Measurements from ENCODE around the gene BMP5.
"Not testable (repeated sequence)": the region's sequence is repeated elsewhere in the genome, so short reads cannot be mapped to it uniquely, and the experiment has no call there.

The BMP5 gene

GRCh38 chr6:55875400-55875799, at the start of gene BMP5:
TSS of gene BMP5 (minus strand) at chr6:55875590. CDS start at chr6:55874865, 725 bp downstream.
- no peaks in the 10 kb centered on the region for H3K27me3 ChIP-seq (ENCODE audit: control insufficient read depth, insufficient read depth, low read length)
- no peak within 1 kb of the TSS for H3K9ac ChIP-seq (ENCODE audit: low read length)
- peaks cover 33% of the 10 kb centered on the region for H3K4me1 ChIP-seq (ENCODE audit: control insufficient read depth, low read depth, low read length)
- H3K36me3 ChIP-seq (ENCODE audit: control insufficient read depth, low read depth, low read length), result no peaks in the 10 kb centered on the region
- no peaks in the 10 kb centered on the region for H3K9me3 ChIP-seq (ENCODE audit: control insufficient read depth, low read depth, low read length)
- no peak within 1 kb of the TSS for H3K27ac ChIP-seq (ENCODE audit: low read length)
- peak within 1 kb of the TSS; percentile 35 for H3K4me3 ChIP-seq (ENCODE audit: low read length)

DNA sequence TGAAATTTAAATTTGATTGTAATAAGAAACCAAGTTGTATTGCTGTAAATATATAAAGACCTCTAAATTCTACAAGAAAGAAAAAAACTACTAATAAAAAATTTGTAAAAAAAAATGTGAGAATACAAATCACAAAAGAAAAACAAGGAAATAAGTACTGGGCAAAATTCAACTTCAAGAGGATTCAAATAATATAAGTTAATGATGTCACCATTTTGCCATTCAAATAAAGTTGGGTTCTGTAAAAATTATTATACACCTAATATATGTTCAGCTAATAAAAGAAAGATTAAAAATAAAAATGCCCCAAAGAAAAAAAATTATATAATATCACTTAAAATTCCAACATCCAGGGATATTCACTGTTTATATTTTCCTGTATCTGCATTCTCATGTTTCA, 47.0 kb upstream of the BMP5 start:
- H3K4me3 ChIP-seq (ENCODE audit: low read length), result no peak overlapping the region
- no peaks in the 10 kb centered on the region for H3K27me3 ChIP-seq (ENCODE audit: control insufficient read depth, insufficient read depth, low read length)
- no peak overlapping the region for H3K9ac ChIP-seq (ENCODE audit: low read length)
- no peak overlapping the region for H3K27ac ChIP-seq (ENCODE audit: low read length)
- no peaks in the 10 kb centered on the region for H3K36me3 ChIP-seq (ENCODE audit: control insufficient read depth, low read depth, low read length)
- H3K9me3 ChIP-seq (ENCODE audit: control insufficient read depth, low read depth, low read length), result no peaks in the 10 kb centered on the region
- no peaks in the 10 kb centered on the region for H3K4me1 ChIP-seq (ENCODE audit: control insufficient read depth, low read depth, low read length)

- no peaks in the 10 kb centered on the region for H3K27me3 ChIP-seq (ENCODE audit: control insufficient read depth, insufficient read depth, low read length)
- H3K4me3 ChIP-seq (ENCODE audit: low read length), result no peak overlapping the region
- no peak overlapping the region for H3K27ac ChIP-seq (ENCODE audit: low read length)
- no peaks in the 10 kb centered on the region for H3K36me3 ChIP-seq (ENCODE audit: control insufficient read depth, low read depth, low read length)
- no peaks in the 10 kb centered on the region for H3K4me1 ChIP-seq (ENCODE audit: control insufficient read depth, low read depth, low read length)
- H3K9ac ChIP-seq (ENCODE audit: low read length), result no peak overlapping the region
- no peaks in the 10 kb centered on the region for H3K9me3 ChIP-seq (ENCODE audit: control insufficient read depth, low read depth, low read length)
Measured at GRCh38 chr6:55919716-55920308, 44.4 kb upstream of the BMP5 start.

GRCh38 chr6:55918639-55919038, 43.2 kb upstream of the BMP5 start:
- Histone ChIP-seq H3K4me3 (ENCODE audit: low read length) (no peak overlapping the region), H3K27me3 (ENCODE audit: control insufficient read depth, insufficient read depth, low read length) (no peaks in the 10 kb centered on the region), H3K9me3 (ENCODE audit: control insufficient read depth, low read depth, low read length) (no peaks in the 10 kb centered on the region), H3K4me1 (ENCODE audit: control insufficient read depth, low read depth, low read length) (peaks cover 6% of the 10 kb centered on the region), H3K36me3 (ENCODE audit: control insufficient read depth, low read depth, low read length) (no peaks in the 10 kb centered on the region), H3K27ac (ENCODE audit: low read length) (no peak overlapping the region), H3K9ac (ENCODE audit: low read length) (no peak overlapping the region)

DNA sequence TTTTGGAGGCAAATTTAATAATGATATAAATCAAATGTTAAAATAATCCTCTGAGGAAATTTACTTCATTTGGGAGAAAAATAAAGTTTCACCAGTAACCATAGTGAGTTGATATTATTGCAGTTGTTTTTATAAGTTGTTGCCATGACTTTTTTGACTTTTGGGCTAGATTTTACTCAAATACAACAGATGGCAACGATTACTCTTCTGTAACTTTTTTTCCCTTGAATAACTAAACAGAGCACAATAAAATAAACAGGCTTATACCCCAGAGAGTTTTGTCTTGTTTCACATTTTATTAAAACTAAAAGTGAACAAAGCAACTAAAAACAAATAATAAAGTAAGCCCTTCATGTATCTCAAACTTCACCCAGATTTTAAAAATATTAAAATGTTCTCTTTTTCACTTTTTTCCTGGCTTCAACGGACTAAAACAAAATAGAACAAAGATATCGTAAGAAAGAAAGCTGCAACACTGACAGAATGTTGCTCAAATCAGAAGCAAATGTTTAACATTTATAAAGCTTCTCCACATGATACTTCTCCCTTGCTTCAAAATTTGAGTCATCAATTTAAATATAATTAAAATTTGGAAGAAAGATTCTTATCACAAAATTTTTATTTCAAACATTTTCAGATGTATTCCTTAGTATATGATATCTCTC, 42.5 kb upstream of the BMP5 start:
- Histone ChIP-seq H3K4me1 (ENCODE audit: control insufficient read depth, low read depth, low read length) (peaks cover 13% of the 10 kb centered on the region), H3K4me3 (ENCODE audit: low read length) (no peak overlapping the region), H3K27ac (ENCODE audit: low read length) (no peak overlapping the region), H3K9me3 (ENCODE audit: control insufficient read depth, low read depth, low read length) (no peaks in the 10 kb centered on the region), H3K9ac (ENCODE audit: low read length) (no peak overlapping the region), H3K27me3 (ENCODE audit: control insufficient read depth, insufficient read depth, low read length) (no peaks in the 10 kb centered on the region), H3K36me3 (ENCODE audit: control insufficient read depth, low read depth, low read length) (no peaks in the 10 kb centered on the region)

DNA sequence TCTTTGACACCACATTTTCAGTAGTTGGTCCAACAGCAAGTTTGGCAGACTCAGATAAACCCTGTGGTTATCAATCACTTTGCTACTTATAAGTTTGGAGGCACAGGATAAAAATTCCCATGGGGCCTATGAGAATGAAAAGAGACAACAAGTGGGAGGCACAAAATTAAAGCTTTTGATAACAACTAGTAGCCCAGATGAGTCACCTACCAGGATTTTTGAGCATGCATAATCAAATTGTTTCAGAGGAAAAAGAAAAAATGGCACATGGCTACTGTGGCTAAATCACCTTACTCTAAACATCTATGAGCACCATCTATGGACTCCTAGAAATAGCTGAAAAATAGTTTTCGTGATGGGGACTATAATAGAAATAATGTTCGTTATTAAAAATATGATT, 40.8 kb upstream of the BMP5 start:
- H3K4me1 ChIP-seq (ENCODE audit: control insufficient read depth, low read depth, low read length), result peaks cover 13% of the 10 kb centered on the region
- H3K27ac ChIP-seq (ENCODE audit: low read length), result no peak overlapping the region
- H3K9ac ChIP-seq (ENCODE audit: low read length), result no peak overlapping the region
- no peak overlapping the region for H3K4me3 ChIP-seq (ENCODE audit: low read length)
- no peaks in the 10 kb centered on the region for H3K9me3 ChIP-seq (ENCODE audit: control insufficient read depth, low read depth, low read length)
- H3K27me3 ChIP-seq (ENCODE audit: control insufficient read depth, insufficient read depth, low read length), result no peaks in the 10 kb centered on the region
- no peaks in the 10 kb centered on the region for H3K36me3 ChIP-seq (ENCODE audit: control insufficient read depth, low read depth, low read length)

DNA sequence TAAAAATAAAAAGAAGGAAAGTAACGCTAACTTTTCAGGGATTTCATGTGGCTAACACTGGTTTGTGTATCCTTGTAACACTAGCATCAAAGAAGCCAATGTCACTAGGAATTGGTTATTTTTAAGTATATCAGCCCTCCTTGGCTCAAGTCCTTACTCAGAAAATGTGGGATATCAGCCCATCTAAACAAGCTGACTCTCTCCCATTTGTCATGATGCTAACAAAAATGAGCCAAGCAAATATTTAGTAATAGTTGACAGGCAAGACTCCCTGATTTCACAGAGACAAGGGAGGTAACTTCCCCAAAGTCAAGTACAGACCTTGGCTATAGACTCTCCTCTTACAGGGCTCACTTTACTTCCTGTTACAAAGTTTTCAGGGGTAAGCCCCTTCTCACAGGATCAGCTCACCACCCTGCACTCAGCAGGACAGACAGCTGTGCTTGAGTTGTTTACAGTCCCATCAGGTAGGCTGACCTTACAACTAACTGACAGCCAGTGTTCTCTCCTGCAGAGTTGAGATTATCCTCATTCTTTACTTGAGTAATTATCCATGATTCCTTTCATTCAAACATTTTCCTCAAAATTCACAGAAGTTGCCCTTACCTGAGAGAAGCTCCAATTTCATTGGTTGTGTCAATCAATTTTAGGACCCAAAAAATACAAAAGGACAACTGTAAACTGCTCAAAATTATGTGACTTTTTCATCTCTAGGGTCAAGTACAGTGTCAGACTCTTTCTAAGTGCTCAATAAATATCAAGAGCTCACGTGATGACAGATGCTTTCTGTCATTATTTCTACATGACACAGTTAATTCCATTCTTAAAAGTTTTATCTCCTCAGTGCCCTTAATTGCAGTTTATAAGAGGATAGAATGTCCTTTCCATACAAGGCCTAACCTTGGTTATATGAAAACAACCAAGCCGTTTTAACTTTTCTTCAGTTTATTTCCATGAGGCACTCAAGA, 38.1 kb upstream of the BMP5 start:
- Histone ChIP-seq H3K27ac (ENCODE audit: low read length) (no peak overlapping the region), H3K27me3 (ENCODE audit: control insufficient read depth, insufficient read depth, low read length) (no peaks in the 10 kb centered on the region), H3K4me1 (ENCODE audit: control insufficient read depth, low read depth, low read length) (peaks cover 13% of the 10 kb centered on the region)

DNA sequence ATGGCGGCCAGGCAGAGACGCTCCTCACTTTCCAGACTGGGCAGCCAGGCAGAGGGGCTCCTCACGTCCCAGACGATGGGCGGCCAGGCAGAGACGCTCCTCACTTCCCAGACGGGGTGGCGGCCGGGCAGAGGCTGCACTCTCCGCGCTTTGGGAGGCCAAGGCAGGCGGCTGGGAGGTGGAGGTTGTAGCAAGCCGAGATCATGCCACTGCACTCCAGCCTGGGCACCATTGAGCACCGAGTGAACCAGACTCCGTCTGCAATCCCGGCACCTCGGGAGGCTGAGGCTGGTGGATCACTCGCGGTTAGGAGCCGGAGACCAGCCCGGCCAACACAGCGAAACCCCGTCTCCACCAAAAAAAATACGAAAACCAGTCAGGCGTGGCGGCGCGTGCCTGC, 35.1 kb upstream of the BMP5 start:
- H3K27me3 ChIP-seq (ENCODE audit: control insufficient read depth, insufficient read depth, low read length); H3K9me3 ChIP-seq (ENCODE audit: control insufficient read depth, low read depth, low read length); H3K9ac ChIP-seq (ENCODE audit: low read length); H3K4me3 ChIP-seq (ENCODE audit: low read length); H3K27ac ChIP-seq (ENCODE audit: low read length); H3K36me3 ChIP-seq (ENCODE audit: control insufficient read depth, low read depth, low read length): not testable (repeated sequence)
- H3K4me1 ChIP-seq (ENCODE audit: control insufficient read depth, low read depth, low read length), result peaks cover 13% of the 10 kb centered on the region

More for the DNA sequence above, 38.1 kb upstream of the BMP5 start:
- H3K9ac ChIP-seq (ENCODE audit: low read length), result no peak overlapping the region
- H3K4me3 ChIP-seq (ENCODE audit: low read length), result no peak overlapping the region
- no peaks in the 10 kb centered on the region for H3K9me3 ChIP-seq (ENCODE audit: control insufficient read depth, low read depth, low read length)
- H3K36me3 ChIP-seq (ENCODE audit: control insufficient read depth, low read depth, low read length), result no peaks in the 10 kb centered on the region

DNA sequence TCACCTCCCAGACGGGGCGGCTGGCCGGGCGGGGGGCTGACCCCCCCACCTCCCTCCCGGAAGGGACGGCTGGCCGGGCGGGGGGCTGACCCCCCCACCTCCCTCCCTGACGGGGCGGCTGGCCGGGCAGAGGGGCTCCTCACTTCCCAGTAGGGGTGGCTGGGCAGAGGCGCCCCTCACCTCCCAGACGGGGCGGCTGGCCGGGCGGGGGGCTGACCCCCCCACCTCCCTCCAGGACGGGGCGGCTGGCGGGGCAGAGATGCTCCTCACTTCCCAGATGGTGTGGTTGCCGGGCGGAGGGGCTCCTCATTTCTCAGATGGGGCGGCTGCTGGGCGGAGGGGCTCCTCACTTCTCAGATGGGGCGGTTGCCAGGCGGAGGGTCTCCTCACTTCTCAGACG, 34.5 kb upstream of the BMP5 start:
- not testable (repeated sequence) for H3K9ac ChIP-seq (ENCODE audit: low read length)

GRCh38 chr6:55902796-55903195, 27.4 kb upstream of the BMP5 start:
- no peak overlapping the region for H3K9ac ChIP-seq (ENCODE audit: low read length)

More for the DNA sequence above, 34.5 kb upstream of the BMP5 start:
- not testable (repeated sequence) for H3K36me3 ChIP-seq (ENCODE audit: control insufficient read depth, low read depth, low read length); H3K27ac ChIP-seq (ENCODE audit: low read length); H3K4me3 ChIP-seq (ENCODE audit: low read length); H3K27me3 ChIP-seq (ENCODE audit: control insufficient read depth, insufficient read depth, low read length); H3K9me3 ChIP-seq (ENCODE audit: control insufficient read depth, low read depth, low read length)
- H3K4me1 ChIP-seq (ENCODE audit: control insufficient read depth, low read depth, low read length), result peaks cover 13% of the 10 kb centered on the region

DNA sequence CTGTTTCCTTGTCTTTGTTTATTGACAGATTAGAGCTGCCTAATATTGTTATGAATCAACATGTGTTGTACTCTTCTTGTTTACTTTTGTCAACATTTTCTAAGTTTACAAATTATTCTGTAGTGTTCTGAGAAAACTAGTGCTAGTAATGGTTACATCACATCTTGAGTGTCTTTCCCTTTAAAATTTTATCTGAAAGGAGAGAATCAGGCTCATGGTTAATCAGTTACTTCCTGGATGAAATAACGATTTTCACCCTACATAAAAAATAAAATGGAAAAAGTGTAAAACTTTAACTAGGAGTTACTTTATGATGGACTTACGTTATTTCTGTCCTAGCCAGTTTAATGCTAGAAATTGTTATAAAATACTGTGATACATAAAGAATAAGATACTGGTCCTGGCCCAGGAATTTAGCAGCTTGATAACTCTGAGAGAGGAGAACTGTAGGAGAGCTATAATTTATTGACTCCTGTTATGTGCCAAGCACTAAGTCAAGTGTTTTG, 26.4 kb upstream of the BMP5 start:
- H3K4me3 ChIP-seq (ENCODE audit: low read length), result no peak overlapping the region
- H3K36me3 ChIP-seq (ENCODE audit: control insufficient read depth, low read depth, low read length), result no peaks in the 10 kb centered on the region
- H3K9ac ChIP-seq (ENCODE audit: low read length), result no peak overlapping the region
- H3K27ac ChIP-seq (ENCODE audit: low read length), result no peak overlapping the region
- peaks cover 9% of the 10 kb centered on the region for H3K4me1 ChIP-seq (ENCODE audit: control insufficient read depth, low read depth, low read length)
- no peaks in the 10 kb centered on the region for H3K27me3 ChIP-seq (ENCODE audit: control insufficient read depth, insufficient read depth, low read length)
- H3K9me3 ChIP-seq (ENCODE audit: control insufficient read depth, low read depth, low read length), result no peaks in the 10 kb centered on the region

More at GRCh38 chr6:55902796-55903195, 27.4 kb upstream of the BMP5 start:
- Histone ChIP-seq H3K27ac (ENCODE audit: low read length) (no peak overlapping the region), H3K4me3 (ENCODE audit: low read length) (no peak overlapping the region), H3K36me3 (ENCODE audit: control insufficient read depth, low read depth, low read length) (no peaks in the 10 kb centered on the region), H3K4me1 (ENCODE audit: control insufficient read depth, low read depth, low read length) (no peaks in the 10 kb centered on the region), H3K9me3 (ENCODE audit: control insufficient read depth, low read depth, low read length) (no peaks in the 10 kb centered on the region), H3K27me3 (ENCODE audit: control insufficient read depth, insufficient read depth, low read length) (no peaks in the 10 kb centered on the region)
